HepG2 (cell line): ENCODE data around the gene MGLL. TPM values are rescaled to one million over a fixed set of nuclear protein-coding genes. Genes with fewer than 3 reads are reported as not detected.

Source experiments
- ATAC-seq: fragments of 200-7000 bp; cut with Tn5 transposase; 3 replicates; pipeline ENCODE4 v1.9.1; 2020; ENCODE audit warnings: mild to moderate bottlenecking, moderate library complexity
- BruUV-seq: library from RNA; stranded (reverse); fragments of 400-500 nt; replicated peaks from 2 replicates; lab custom pipeline; 2021; lab: Mats Ljungman, UMichigan
- CTCF ChIA-PET: fragments of 300-600 bp; formaldehyde crosslinking; extraction: SDS; loops from one replicate; lab custom pipeline; 2021; ENCODE audit warnings: low total read pairs, inconsistent platforms, low intra/inter-chr PET ratio; lab: Yijun Ruan, JAX
- POLR2A ChIA-PET: fragments of 350-600 bp; sonication (Branson Sonifier 250); formaldehyde crosslinking; loops from one replicate; lab custom pipeline; 2020; ENCODE audit warnings: antibody characterized with exemption, inconsistent platforms; lab: Yijun Ruan, JAX
- DNase-seq: peaks from one replicate; pipeline ENCODE4 v3.0.0-alpha.2; 2015; ENCODE audit warnings: low spot score
- FAIRE-seq: peaks from 3 replicates; lab custom pipeline; 2011; peaks lifted over from hg19 to GRCh38; lab: Jason Lieb, UNC
- H2AFZ ChIP-seq: one replicate; pipeline ENCODE4 v1.6.1; 2011; ENCODE audit warnings: low read length, inconsistent platforms
- H3K27ac ChIP-seq: fragments of 300-600 bp; 3 replicates; pipeline ENCODE4 v1.8.0; 2011; ENCODE audit warnings: mixed run types, mild to moderate bottlenecking, mixed read lengths, low read length, inconsistent platforms; ENCODE audit not compliant: insufficient read depth; ENCODE audit errors: extremely low read length
- H3K27me3 ChIP-seq, 2 experiments: fragments of 200-600 bp in 1 of 2; 2 replicates in 1 of 2; 3 replicates in 1 of 2; pipeline versions ENCODE4 v1.6.0 to v1.8.0; 2011; ENCODE audit warnings: low read length in 2 of 2, mild to moderate bottlenecking in 2 of 2, moderate library complexity in 2 of 2, inconsistent platforms in 1 of 2; ENCODE audit not compliant: insufficient read depth in 2 of 2, control insufficient read depth in 1 of 2
- H3K36me3 ChIP-seq, 2 experiments: fragments of 200-600 bp in 1 of 2; replicated peaks in 1 of 2; 2 replicates in 1 of 2; 3 replicates in 1 of 2; pipeline versions ENCODE4 v1.5.1 to v1.8.0; 2011; ENCODE audit warnings: low read length in 2 of 2, inconsistent platforms in 1 of 2; ENCODE audit not compliant: insufficient read depth in 2 of 2, control insufficient read depth in 1 of 2
- H3K4me1 ChIP-seq: 2 replicates; pipeline ENCODE4 v1.5.1; 2012; ENCODE audit warnings: low read length, inconsistent platforms; ENCODE audit not compliant: insufficient read depth
- H3K4me2 ChIP-seq: 2 replicates; pipeline ENCODE4 v1.6.0; 2011; ENCODE audit warnings: low read depth, low read length, inconsistent platforms
- H3K4me3 ChIP-seq, 3 experiments: fragments of 200-600 bp in 1 of 3; sonication (generic), shearing (Covaris generic) in 1 of 3; replicated peaks in 1 of 3; 2 replicates each; pipeline ENCODE4 v1.5.1; 2011 to 2016; ENCODE audit warnings: low read length in 3 of 3, inconsistent platforms in 2 of 3, low read depth in 2 of 3, mild to moderate bottlenecking in 2 of 3, control low read depth in 1 of 3, mixed read lengths in 1 of 3; ENCODE audit not compliant: insufficient read depth in 1 of 3
- H3K79me2 ChIP-seq: one replicate; pipeline ENCODE4 v1.6.1; 2011; ENCODE audit warnings: low read length, inconsistent platforms; ENCODE audit not compliant: insufficient read depth
- H3K9ac ChIP-seq: 2 replicates; pipeline ENCODE4 v1.6.0; 2011; ENCODE audit warnings: mild to moderate bottlenecking, low read depth, low read length, inconsistent platforms; ENCODE audit not compliant: insufficient read depth
- H3K9me3 ChIP-seq: 2 replicates; pipeline ENCODE4 v1.5.1; 2012; ENCODE audit warnings: mild to moderate bottlenecking, low read length
- H4K20me1 ChIP-seq: 2 replicates; pipeline ENCODE4 v1.6.0; 2011; ENCODE audit warnings: inconsistent platforms, mild to moderate bottlenecking, low read length, moderate library complexity; ENCODE audit not compliant: insufficient read depth
- FOXJ3 ChIP-seq: sonication (generic); formaldehyde crosslinking; IDR thresholded peaks from 2 replicates; pipeline ENCODE4 v1.4.0; 2020; ENCODE audit warnings: missing genetic modification reagents, mild to moderate bottlenecking, borderline replicate concordance
- NONO ChIP-seq, 2 experiments: fragments of 450-650 bp in 1 of 2; sonication (generic) in 1 of 2; formaldehyde crosslinking in 1 of 2; IDR thresholded peaks in 1 of 2; conservative IDR thresholded peaks in 1 of 2; 2 replicates each; pipeline versions ENCODE4 v1.6.1 to v1.8.0; 2017 to 2022; ENCODE audit warnings: mild to moderate bottlenecking in 1 of 2, missing genetic modification reagents in 1 of 2, moderate library complexity in 1 of 2
- TARDBP ChIP-seq: sonication (generic); formaldehyde crosslinking; IDR thresholded peaks from 2 replicates; pipeline ENCODE4 v1.8.0; 2022; ENCODE audit warnings: mild to moderate bottlenecking, missing genetic modification reagents
- ZBTB42 ChIP-seq: sonication (generic); formaldehyde crosslinking; IDR thresholded peaks from 2 replicates; pipeline ENCODE4 v1.5.0; 2020; ENCODE audit warnings: mild to moderate bottlenecking, missing genetic modification reagents
- ZNF441 ChIP-seq: sonication (generic); formaldehyde crosslinking; IDR thresholded peaks from 2 replicates; pipeline ENCODE4 v1.7.0; 2021; ENCODE audit warnings: missing genetic modification reagents, borderline replicate concordance
- ZNF569 ChIP-seq: sonication (generic); formaldehyde crosslinking; IDR thresholded peaks from 2 replicates; pipeline ENCODE4 v1.5.0; 2020; ENCODE audit warnings: mild to moderate bottlenecking, missing genetic modification reagents, moderate library complexity, borderline replicate concordance
- WGBS: methylation state at CpG from one replicate; pipeline ENCODE4 v1.1.6; 2017; ENCODE audit warnings: low lambda C conversion rate; 5-methylcytosine and 5-hydroxymethylcytosine counted together
- in situ Hi-C: cut with HindIII; loops from 2 replicates; pipeline ENCODE4 v1.10.0; 2017; ENCODE audit warnings: low pct_unique_long_range_greater_than_20kb; ENCODE audit not compliant: extremely low pct_ligation_motif_present
- intact Hi-C: fragments of 100-400 bp; cut with micrococcal nuclease; formaldehyde crosslinking; loops from one replicate; pipeline ENCODE4 v1.10.0; 2022; ENCODE audit not compliant: unreplicated experiment
- polyA plus RNA-seq, 8 experiments: library from polyadenylated mRNA; depleted of rRNA in 3 of 8; stranded (reverse) in 7 of 8; unstranded in 1 of 8; fragments of >200 nt; fragmentation: Illumina TruSeq in 4 of 8; extraction: Trizol in 4 of 8; gene quantifications; 2 replicates each; pipeline versions ENCODE4 v1.2.1 to v1.2.3, GENCODE V29; 2011 to 2016; ENCODE audit warnings: low read depth in 4 of 8, missing spikeins in 1 of 8, mixed read lengths in 1 of 8; ENCODE audit not compliant: insufficient read depth in 1 of 8
- total RNA-seq, 5 experiments: library from RNA; depleted of rRNA; stranded (reverse); fragments of >200 nt; fragmentation: Illumina TruSeq; extraction: Trizol; gene quantifications; 2 replicates each; pipeline ENCODE4 v1.2.3, GENCODE V29; 2016; ENCODE audit warnings: low read depth in 1 of 5

The MGLL gene
- total and polyA plus RNA-seq, 2 of the 13 experiments (the other 11 are each of a cell fraction or from before 2014, with no cell fraction given) = not detected

- ATAC-seq = no peak
- no peaks in the 10 kb centered on the region for H3K4me1 ChIP-seq
- no peak for FAIRE-seq
- DNase-seq = no peak
- no peak overlapping the region for H3K4me3 ChIP-seq
- H3K36me3 ChIP-seq = no peaks in the 10 kb centered on the region
- H3K27ac ChIP-seq = no peak overlapping the region
- no peaks in the 10 kb centered on the region for H4K20me1 ChIP-seq
- TF ChIP-seq NONO (IDR thresholded peaks at IDR 0.05) (no peak), NONO (CRISPR knock-in tag; conservative IDR thresholded peaks at IDR 0.05) (no peak), TARDBP (CRISPR knock-in tag) (no peak), ZNF569 (no peak)
- 41% methylated on average over 5 of the region's 6 CpGs for WGBS
- ChIA-PET CTCF (no interaction called here), POLR2A (no interaction called here)
- H3K4me2 ChIP-seq = no peak overlapping the region
- intact Hi-C loops = no loop called here
- H3K9me3 ChIP-seq = no peaks in the 10 kb centered on the region
- no TSS peak for BruUV-seq
- no peak overlapping the region for H3K9ac ChIP-seq
- no peaks in the 10 kb centered on the region for H3K79me2 ChIP-seq
- H3K27me3 ChIP-seq = peaks cover 0 to 22% of the 10 kb centered on the region in 2 experiments; a peak in 2 of 5 replicates
- in situ Hi-C loops = loop anchor here (10.0 kb wide), 1 partner anchor 107 kb away; no protein-coding TSS in a partner anchor
- no peak overlapping the region for H2AFZ ChIP-seq
Observed at GRCh38 chr3:127857333-127857732, 35.0 kb upstream of the MGLL start.

- FAIRE-seq (no peak), ATAC-seq (no peak), DNase-seq (no peak)
- in situ Hi-C loops (loop anchor here (10.0 kb wide), 1 partner anchor 108 kb away; no protein-coding TSS in a partner anchor), intact Hi-C loops (no loop called here)
- 3% methylated on average over 2 of the region's 2 CpGs for WGBS
- no peak overlapping the region for H3K27ac ChIP-seq
- no peak overlapping the region for H2AFZ ChIP-seq
- no peak overlapping the region for H3K4me3 ChIP-seq
- ChIA-PET POLR2A (no interaction called here), CTCF (no interaction called here)
- H3K36me3 ChIP-seq = no peaks in the 10 kb centered on the region
- TF ChIP-seq FOXJ3 (CRISPR knock-in tag) (no peak), ZNF441 (CRISPR knock-in tag) (no peak), ZBTB42 (CRISPR knock-in tag) (no peak)
- H3K27me3 ChIP-seq = peaks cover 0 to 24% of the 10 kb centered on the region in 2 experiments; a peak in 2 of 5 replicates
- H3K4me1 ChIP-seq = no peaks in the 10 kb centered on the region
- H3K4me2 ChIP-seq = no peak overlapping the region
- H3K9me3 ChIP-seq = no peaks in the 10 kb centered on the region
- H4K20me1 ChIP-seq = no peaks in the 10 kb centered on the region
- H3K9ac ChIP-seq = no peak overlapping the region
- BruUV-seq = no TSS peak
- no peaks in the 10 kb centered on the region for H3K79me2 ChIP-seq
Observed at GRCh38 chr3:127856801-127857200, 34.5 kb upstream of the MGLL start.
